ENCODE data around the gene WDR3. TPM values are rescaled to one million over a fixed set of nuclear protein-coding genes. Genes with fewer than 3 reads are reported as not detected.

Gene WDR3
- polyA plus RNA-seq, 1 donor from 2014 or later: 20.6 TPM

GRCh38 chr1:117964290-117965038 lies 34.9 kb downstream of the WDR3 start:
- Histone ChIP-seq H2AFZ (ENCODE audit: low read depth, low read length) (no peak overlapping the region), H3F3A (ENCODE audit: insufficient read depth, low read length, poor library complexity, severe bottlenecking) (no peaks in the 10 kb centered on the region), H3K4me3 (ENCODE audit: low read length) (no peak overlapping the region), H3K36me3 (ENCODE audit: insufficient read depth, low read length) (no peaks in the 10 kb centered on the region), H3K9me3 (ENCODE audit: low read length) (no peaks in the 10 kb centered on the region), H4K20me1 (ENCODE audit: insufficient read depth) (no peaks in the 10 kb centered on the region), H3K9ac (ENCODE audit: low read length) (no peak overlapping the region), H3K79me2 (replicated peaks; ENCODE audit: insufficient read depth, low read length) (no peaks in the 10 kb centered on the region), H3K4me2 (ENCODE audit: low read length) (no peak overlapping the region), H3K27me3 (ENCODE audit: insufficient read depth, low read depth, low read length) (no peaks in the 10 kb centered on the region), H3K9me2 (ENCODE audit: insufficient read depth, low read length) (no peaks in the 10 kb centered on the region), H3K27ac (ENCODE audit: low read length) (no peak overlapping the region)
- TF ChIP-seq REST (IDR thresholded peaks at IDR 0.05; ENCODE audit: borderline replicate concordance) (no peak), SMC3 (conservative IDR thresholded peaks at IDR 0.05; ENCODE audit: poor library complexity) (no peak), RAD21 (conservative IDR thresholded peaks at IDR 0.05) (no peak), EZH2 (IDR thresholded peaks at IDR 0.05; ENCODE audit: borderline replicate concordance, insufficient read depth, low read length, poor library complexity, severe bottlenecking) (no peak), TAF1 (IDR thresholded peaks at IDR 0.05; ENCODE audit: low read depth) (no peak), MXI1 (conservative IDR thresholded peaks at IDR 0.05; ENCODE audit: poor library complexity, severe bottlenecking) (no peak), EP300 (conservative IDR thresholded peaks at IDR 0.05; ENCODE audit: poor library complexity, severe bottlenecking) (no peak), POLR2AphosphoS5 (IDR thresholded peaks at IDR 0.05) (no peak)
- TF ChIP-seq, protein P1, sequence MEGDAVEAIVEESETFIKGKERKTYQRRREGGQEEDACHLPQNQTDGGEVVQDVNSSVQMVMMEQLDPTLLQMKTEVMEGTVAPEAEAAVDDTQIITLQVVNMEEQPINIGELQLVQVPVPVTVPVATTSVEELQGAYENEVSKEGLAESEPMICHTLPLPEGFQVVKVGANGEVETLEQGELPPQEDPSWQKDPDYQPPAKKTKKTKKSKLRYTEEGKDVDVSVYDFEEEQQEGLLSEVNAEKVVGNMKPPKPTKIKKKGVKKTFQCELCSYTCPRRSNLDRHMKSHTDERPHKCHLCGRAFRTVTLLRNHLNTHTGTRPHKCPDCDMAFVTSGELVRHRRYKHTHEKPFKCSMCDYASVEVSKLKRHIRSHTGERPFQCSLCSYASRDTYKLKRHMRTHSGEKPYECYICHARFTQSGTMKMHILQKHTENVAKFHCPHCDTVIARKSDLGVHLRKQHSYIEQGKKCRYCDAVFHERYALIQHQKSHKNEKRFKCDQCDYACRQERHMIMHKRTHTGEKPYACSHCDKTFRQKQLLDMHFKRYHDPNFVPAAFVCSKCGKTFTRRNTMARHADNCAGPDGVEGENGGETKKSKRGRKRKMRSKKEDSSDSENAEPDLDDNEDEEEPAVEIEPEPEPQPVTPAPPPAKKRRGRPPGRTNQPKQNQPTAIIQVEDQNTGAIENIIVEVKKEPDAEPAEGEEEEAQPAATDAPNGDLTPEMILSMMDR (IDR thresholded peaks at IDR 0.05; ENCODE audit: poor library complexity, severe bottlenecking): no peak

DNA sequence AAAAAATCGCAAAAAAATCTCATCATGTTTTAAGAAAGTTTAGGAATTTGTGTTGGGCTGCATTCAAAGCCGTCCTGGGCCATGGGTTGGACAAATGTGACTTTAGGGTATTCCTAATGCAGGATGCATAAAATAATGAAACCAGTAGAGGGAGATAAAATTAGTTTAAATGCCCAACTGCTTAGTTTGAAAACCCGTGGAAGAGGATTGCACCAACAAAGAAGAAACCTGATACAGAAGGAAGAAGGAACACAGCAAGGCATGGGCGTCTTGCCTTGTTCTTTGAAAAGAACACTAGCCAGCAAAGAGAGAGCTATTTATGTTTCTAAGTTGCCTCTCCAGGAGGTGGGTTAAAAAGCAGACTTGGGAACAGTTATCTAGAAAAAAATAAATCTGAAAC lies 37.9 kb downstream of the WDR3 start:
- Histone ChIP-seq H3K27me3 (ENCODE audit: insufficient read depth, low read depth, low read length) (no peaks in the 10 kb centered on the region), H3K9me2 (ENCODE audit: insufficient read depth, low read length) (no peaks in the 10 kb centered on the region), H3K4me2 (ENCODE audit: low read length) (no peak overlapping the region), H3K36me3 (ENCODE audit: insufficient read depth, low read length) (no peaks in the 10 kb centered on the region), H3K4me3 (ENCODE audit: low read length) (no peak overlapping the region), H3F3A (ENCODE audit: insufficient read depth, low read length, poor library complexity, severe bottlenecking) (no peaks in the 10 kb centered on the region), H3K79me2 (replicated peaks; ENCODE audit: insufficient read depth, low read length) (no peaks in the 10 kb centered on the region), H4K20me1 (ENCODE audit: insufficient read depth) (no peaks in the 10 kb centered on the region), H3K27ac (ENCODE audit: low read length) (no peak overlapping the region), H3K9me3 (ENCODE audit: low read length) (no peaks in the 10 kb centered on the region), H2AFZ (ENCODE audit: low read depth, low read length) (no peak overlapping the region), H3K9ac (ENCODE audit: low read length) (no peak overlapping the region)
- TF ChIP-seq RAD21 (conservative IDR thresholded peaks at IDR 0.05) (no peak), SMC3 (conservative IDR thresholded peaks at IDR 0.05; ENCODE audit: poor library complexity) (no peak), EP300 (conservative IDR thresholded peaks at IDR 0.05; ENCODE audit: poor library complexity, severe bottlenecking) (no peak), POLR2AphosphoS5 (IDR thresholded peaks at IDR 0.05) (no peak), MXI1 (conservative IDR thresholded peaks at IDR 0.05; ENCODE audit: poor library complexity, severe bottlenecking) (no peak), EZH2 (IDR thresholded peaks at IDR 0.05; ENCODE audit: borderline replicate concordance, insufficient read depth, low read length, poor library complexity, severe bottlenecking) (no peak), TAF1 (IDR thresholded peaks at IDR 0.05; ENCODE audit: low read depth) (no peak), REST (IDR thresholded peaks at IDR 0.05; ENCODE audit: borderline replicate concordance) (no peak)
- TF ChIP-seq, protein P1 (IDR thresholded peaks at IDR 0.05; ENCODE audit: poor library complexity, severe bottlenecking): no peak

Data from neural cell (in vitro differentiated cells).